ENCODE results near the gene DHRS9.

Gene DHRS9

DNA sequence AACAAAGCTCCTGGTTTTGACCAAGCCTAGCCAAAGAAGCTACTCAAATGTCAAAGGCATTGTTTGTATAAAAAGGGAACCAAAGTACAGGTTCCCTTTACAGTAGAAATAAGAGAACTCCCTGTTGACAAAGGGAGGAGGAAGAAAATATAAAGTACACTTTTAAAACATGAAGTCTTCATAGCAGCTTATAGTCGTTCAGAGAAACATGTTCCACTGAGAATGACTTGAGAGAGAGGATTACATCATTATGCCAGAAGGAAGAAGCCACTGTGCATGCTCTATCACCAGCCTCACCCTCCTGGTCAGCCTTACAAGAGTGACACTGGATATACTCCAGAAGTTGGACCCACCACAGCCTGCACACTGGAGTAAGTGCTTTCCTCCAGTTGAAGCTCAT, 2.5 kb upstream of the DHRS9 start:
- no peak for DNase-seq

DNA sequence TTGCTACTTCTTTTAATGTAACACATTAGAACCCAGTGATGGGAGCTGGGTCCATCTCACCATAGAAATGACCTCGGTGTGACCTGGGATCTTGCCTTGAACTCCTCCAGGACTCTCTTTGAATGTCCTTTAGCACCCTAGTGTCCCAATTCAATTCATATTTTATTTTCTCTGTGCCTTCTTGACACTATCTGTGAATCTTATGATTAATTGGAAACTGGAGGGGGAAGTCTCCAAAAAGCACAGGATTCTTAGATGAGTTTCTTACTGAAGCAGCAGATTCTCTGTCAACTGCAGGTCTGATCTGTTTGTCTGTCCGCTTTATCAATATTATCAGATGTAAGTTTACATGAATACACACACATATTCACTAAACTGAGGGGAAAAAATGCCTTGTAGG, 470 bp downstream of the DHRS9 start:
- no peak for DNase-seq

DNA sequence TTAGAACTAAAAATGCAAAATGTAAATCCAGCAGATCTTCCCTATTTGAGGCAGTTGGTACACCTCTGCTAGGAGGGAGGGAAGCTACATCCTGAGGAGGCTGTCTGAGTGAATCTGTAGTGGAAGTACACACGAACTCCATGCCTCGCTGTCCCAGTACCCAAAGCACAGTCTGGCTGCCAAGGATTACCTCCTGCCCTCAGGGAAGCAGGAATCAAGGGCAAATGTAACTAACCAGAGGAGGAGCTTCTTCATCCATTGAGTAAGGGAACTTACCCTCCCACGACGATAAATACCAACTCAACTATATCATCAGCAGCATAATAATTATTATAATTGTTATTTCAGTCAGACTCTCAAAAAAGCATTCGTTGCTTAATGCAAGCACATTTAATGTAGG, 2.1 kb downstream of the DHRS9 start:
- DNase-seq = no peak

DNA sequence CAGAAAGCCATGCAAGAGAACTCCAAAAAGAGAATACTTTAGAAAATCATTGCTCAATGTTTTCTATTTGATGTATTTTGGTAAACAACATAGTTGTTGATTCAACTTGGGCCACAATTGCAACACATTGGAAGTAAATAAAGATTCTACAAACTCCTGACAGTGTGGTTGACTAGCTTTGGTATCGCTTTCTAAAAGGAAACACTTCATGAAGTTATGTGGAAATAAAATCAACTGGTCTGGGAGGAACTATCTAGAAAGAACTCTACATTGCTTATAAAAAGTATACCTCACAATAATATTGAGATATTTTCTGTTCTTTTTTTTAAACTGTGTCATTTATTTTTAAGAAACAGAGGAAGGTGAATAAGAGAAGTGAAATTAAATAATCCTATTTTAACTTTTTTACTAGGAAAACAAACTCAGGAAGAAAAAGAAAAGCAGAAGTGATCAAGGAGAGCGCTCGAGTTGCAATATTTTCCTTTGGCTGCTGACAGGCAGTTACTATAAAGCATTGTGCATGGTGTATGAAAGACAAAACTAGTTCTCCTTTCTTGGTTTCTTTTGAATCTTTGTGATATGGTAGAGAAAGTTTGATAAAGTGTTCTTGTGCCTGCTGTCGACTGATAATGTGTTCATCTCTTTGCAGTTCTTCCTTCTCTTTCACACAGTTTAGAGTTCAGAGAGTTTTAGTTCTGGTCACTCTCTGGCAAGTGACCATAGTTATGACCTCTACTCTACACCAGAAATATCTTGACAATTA, 3.0 kb downstream of the DHRS9 start:
- DNase-seq = peak; percentile 6

DNA sequence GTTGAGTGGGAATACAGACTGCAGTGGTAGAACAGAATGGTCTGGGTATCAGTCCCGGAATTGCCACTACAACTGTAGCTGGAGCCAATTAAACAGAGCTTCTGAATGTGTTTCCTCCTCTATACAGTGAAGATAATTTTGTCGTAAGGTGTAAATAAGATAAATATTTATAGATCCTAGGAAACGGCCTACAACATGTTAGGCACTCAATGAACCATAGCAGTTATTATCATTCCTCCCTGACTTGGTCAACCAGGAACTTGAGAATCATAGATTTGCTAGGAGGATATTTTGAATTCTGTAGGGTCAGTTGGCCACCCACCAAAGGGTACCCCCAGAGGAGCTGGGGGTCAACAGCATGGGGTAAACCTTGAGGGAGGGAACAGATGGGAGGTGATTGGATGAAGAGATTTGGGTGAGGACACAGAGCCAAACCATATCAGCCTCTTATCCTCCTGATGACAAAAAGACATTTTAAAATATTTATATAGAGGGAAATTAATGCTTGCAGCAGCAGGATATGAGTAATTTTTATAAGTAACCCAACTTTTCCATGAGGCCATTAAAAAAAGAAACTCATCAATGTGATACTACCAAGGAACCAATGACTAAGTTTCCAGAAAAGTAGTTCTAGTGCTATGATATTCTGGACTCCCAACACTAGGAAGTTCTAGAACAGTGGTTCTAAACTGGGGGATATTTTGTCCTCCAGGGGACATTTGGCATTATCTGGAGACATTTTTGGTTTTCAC, 4.0 kb downstream of the DHRS9 start:
- DNase-seq = no peak

DNA sequence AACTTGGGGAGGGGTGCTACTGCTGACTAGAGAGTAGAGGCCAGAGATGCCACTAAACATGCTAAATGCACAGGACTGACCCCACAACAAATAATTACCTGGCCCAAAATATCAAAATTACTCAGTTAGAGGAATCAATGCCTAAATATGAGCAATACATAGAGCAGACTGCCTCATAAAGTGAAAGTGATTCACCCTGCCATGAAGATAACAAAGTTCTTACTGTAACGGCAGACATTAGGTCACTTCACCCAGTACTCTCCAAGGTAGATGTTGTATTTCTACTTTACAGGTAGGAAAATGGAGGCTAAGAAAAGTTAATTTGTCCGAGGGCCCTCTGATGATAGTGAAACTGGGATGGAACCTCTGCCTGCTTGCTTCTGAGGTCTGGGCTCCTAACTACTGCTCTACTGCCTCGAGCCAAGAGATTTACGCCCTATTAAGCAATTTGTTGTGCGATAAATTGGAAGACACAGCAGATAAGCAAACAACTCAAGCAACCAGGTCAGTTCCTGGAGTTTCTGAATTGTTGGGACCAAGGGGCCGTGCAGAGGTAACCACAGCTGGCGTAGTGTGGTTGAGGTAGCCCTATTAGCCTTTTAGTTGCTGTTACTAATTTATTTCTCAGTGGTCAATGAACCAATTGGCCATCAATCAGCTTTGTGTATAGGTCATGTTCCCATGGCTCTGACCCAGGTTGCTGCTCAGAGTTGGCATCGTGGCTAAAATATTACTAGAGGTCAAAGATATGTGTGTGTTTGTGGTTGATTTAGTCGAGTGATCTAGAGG, 4.8 kb downstream of the DHRS9 start:
- DNase-seq = no peak

DNA sequence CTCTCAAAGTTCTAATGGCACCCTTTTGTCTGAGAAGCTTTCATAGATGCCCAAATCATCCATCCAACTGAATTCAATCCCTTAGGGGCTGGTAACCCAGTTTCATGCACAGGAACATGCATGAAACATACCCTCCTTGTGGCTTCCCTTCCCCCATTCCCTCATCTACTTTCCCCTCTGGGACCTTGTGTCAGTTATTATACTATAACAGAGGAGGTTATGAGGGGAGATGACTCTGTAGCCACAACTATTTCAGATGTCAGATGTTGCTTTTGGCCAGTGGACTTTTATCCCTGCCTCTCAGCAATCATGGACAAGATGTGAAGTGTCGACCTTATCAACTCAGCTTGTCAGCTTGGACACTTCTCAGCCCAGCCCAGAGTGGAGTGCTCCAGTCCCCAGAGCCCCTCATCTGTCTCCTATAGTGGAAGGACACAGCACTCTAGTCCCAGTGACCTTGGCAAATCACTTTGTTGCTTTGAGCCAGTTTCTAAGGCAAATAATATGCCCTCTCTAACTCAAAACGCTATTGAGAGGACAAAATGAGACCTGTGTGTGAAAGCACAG, 8.4 kb downstream of the DHRS9 start:
- DNase-seq = no peak

DNA sequence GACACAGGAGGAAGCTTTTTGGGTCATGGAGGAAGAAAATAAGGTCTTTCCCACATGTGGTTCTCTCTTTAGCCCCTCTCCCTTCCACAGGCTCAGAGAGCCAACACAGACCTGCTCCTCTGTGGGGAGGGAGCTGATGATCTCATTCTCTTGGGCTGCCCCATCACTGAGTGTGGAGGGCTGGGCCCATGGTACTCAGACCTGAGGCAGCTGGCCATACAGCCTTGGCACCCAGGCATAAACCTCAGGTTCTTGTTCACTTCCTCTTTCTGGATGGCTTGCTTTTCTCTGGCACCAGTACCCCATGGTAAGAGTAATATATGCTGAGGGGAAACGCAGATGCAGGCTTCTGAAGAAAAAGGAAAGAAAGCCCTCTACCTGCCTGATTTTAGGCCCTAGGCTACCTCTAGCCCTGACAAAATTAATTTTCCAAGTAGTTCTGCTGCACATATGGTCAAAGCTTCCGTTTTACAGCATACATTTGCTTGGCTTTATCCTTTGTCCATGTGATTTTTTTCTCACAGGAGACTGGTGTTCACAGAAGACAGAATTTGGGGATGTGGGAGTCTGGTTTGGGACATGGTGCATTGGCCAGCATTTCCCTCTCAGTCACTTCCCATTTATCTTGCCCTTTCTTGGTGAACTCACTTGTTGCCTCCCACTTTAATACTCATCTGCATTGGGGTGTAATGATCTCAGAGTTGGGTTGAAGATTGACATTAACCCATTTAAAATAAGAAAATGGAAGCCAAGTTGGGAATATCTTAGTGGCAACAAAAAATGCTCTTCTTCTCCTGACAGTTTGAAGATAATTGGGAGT, 11.1 kb downstream of the DHRS9 start:
- DNase-seq = no peak

DNA sequence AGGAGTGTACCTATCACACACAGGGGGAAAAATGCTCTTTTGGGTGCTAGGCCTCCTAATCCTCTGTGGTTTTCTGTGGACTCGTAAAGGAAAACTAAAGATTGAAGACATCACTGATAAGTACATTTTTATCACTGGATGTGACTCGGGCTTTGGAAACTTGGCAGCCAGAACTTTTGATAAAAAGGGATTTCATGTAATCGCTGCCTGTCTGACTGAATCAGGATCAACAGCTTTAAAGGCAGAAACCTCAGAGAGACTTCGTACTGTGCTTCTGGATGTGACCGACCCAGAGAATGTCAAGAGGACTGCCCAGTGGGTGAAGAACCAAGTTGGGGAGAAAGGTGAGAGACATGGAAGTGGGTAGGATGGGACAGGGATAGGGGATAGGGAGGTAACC, 12.2 kb downstream of the DHRS9 start:
- DNase-seq = no peak

DNA sequence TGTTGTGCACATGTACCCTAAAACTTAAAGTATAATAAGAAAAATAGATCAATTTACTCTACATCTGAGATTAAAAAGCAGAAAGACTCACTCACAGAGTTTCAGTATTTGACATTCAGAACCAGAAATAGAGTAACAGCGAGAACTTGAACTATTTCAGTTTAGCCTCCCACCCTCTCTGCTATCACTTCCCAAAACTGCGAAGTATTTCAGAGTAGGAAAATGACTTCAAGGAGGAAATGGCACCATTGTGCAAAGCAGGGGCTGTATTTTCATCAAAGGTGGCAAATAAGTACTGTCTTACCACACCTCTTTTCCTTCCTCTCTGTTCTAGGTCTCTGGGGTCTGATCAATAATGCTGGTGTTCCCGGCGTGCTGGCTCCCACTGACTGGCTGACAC, 13.6 kb downstream of the DHRS9 start:
- DNase-seq = no peak

DNA sequence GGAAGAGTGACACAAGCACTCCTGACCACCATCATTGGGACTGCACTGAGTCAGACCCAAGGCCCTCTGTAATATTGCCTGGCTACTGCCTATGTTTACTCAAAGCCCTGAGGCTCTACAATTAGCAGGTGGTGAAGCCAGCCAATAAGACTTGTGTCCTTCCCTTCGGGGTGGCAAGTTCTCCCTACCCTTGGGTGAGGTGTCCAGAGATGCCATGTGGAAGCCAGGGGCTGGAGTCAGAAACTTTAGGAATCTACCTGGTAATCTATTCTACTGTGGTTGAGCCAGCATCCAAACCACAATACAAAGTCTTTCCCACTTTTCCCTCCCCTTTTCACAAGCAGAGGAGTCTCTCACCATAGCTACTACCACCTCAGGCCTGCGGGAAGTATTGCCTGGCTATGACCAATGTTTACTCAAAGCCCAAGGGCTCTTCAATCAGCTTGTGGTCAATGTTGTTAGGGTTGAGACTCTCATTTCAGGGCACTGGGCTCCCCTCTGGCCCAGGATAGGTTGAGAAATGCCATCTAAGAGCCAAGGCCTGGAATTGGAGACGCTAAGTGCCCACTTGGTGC, 17.6 kb downstream of the DHRS9 start:
- DNase-seq = no peak

DNA sequence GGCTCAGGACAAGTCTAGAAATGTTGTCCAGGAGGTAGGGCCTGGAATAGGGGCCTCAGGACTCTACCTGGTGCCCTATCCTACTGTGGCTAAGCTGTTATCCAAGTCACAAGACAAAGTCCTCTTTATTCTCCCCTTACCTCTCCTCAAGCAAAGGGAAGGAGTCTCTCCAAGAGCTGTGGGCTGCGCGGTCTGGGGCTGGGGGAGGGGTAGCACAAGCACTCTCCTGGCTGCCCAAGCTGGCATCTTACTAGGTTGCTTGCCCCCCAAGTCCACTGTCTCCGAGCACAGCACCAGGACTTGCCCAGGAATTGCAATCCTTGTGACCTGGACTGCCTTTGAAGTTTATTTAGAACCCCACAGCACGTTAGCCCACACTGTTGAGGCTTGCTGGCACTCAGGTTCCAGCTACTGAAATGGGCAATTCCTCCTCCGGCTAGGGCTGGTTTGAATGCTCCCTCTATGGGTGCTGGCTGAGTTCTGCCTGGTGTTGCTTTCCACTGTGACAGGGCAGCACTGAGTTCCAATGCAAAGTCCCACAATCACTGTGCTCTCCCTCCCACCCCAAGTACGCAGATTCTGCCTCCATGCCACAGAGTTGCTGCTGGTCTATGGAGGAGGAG, 18.5 kb downstream of the DHRS9 start:
- no peak for DNase-seq

DNA sequence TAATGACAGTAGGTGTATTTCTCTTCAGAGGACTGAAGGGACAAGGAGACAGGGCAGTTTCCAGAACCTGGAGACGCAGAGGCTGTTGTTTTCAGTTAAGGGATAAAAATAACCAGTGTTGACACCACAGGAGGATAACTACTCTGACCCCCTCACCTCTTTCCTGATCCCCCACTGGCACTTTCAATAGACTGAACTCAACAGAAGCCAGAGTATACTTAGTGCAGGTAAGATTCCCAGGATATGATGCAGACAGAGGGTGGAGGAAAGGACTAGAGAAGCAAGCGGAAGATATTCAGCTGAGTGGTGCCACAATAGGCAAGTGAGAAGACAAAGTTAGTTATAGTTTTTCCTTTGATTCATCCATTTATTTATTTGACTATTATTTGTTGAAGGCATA, 19.8 kb downstream of the DHRS9 start:
- no peak for DNase-seq

DNA sequence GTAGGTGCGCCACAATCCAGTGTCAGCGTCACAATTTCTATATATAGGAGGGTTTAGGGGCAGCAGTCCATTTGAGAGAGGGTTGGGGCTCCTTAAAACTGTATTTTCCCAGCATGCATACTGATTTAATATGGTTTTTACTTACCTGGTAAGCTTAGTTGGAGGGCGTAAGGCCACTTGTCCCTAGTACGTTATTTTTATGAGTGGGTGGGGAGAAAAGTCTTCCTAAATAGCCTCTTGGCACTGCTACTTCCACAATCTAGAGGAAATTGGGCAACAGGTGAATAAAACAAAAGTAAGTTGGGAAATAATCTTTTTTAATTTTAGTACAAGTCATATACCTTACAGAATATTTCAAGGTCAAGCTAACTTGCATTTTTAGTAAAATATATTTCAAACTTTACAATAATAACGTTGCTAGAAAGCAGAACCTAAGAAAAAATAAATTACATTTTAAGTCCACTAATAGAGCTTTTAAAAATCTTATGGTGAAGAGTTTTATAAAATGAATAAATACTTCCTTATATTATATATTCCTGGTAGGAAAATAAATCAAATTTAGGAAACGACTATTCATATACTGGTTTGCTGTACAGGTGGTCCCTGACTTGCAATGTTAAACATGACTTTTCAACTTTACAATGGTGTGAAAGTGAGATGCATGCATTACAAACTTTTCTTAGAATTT, 20.9 kb downstream of the DHRS9 start:
- no peak for DNase-seq

DNA sequence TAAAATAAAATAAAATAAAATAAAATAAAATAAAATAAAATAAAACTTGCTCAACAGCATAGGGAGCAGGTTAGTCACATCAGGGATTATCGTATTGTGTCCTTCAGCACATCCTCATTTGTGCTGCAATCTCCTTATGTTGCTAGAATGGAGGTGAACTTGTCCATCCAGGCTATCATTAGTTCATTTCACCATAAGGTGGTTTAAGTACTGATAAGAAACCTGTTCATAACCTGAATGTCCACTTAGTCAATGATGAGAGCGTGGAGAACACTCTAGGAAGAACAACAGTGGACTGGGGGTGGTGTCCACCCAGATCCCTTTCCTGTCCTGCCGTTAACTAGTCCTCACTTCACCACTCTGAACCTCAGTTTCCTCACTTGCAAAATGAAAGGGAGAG, 21.9 kb downstream of the DHRS9 start:
- DNase-seq = no peak

DNA sequence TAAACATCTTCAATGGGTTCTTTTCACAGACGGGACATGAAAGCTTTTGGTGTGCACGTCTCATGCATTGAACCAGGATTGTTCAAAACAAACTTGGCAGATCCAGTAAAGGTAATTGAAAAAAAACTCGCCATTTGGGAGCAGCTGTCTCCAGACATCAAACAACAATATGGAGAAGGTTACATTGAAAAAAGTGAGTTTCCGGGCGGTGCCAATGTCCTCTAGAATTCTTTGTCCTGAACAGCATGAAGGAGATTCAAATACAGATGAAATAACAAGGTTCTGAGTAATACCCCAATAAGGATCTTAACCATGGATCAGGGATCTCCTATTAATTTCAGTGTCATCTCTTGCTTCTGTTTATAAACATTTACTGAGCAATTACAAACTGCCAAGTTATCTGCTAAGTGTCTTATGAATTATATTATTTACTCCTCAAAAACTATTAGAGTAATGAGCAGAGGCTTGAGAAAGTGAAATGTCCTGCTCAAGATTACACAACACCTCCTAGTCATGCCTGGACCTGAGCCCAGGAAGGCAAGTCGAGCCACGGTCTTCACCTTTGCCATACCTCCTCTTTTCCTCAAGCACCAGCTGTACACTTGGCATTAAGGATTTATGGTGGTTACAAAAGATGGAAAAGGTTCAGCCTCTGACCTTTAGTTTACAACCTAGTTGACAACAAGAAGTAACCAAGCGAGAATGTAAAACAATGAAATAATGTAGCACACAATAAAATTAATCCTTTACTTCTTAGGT, 22.6 kb downstream of the DHRS9 start:
- no peak for DNase-seq

DNA sequence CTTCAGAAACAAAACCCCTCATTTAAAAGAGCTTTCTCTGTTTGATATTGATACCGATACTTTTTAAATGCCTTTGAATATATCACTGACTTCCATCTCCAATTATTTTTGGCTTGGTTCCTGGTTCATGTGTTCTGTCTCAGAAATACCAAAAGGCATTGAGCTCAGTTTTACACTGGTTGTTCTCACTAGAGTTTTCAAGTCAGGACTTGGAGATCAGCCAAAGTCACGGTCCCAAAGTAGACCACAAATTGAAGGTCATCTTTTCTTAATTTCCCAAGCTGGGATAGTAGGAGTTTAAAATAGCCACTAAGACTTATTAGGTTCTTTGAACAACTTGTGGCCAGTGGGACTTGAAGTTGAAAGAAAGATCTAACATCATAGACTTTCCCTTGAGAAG, 24.2 kb downstream of the DHRS9 start:
- DNase-seq = no peak

DNA sequence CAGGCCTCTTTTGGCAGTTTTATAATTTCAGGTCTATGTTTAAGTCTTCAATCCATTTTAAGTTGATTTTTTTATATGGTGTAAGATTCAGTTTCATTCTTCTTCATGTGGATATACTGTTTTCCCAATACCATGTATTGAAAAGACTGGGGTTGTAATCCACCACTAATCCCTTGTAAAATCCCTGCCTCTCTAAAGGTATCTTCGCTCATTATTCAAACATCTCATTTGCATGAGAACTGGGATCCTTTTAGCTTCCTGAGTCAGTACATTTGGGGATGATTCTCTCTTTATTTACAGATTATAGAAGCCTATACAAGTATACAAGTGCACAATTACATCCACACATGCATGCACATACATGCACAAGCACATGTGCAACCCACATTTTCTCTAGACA, 25.3 kb downstream of the DHRS9 start:
- no peak for DNase-seq

DNA sequence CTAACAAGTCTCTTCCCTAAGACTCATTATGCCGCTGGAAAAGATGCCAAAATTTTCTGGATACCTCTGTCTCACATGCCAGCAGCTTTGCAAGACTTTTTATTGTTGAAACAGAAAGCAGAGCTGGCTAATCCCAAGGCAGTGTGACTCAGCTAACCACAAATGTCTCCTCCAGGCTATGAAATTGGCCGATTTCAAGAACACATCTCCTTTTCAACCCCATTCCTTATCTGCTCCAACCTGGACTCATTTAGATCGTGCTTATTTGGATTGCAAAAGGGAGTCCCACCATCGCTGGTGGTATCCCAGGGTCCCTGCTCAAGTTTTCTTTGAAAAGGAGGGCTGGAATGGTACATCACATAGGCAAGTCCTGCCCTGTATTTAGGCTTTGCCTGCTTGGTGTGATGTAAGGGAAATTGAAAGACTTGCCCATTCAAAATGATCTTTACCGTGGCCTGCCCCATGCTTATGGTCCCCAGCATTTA, 26.3 kb downstream of the DHRS9 start:
- DNase-seq = no peak

DNA sequence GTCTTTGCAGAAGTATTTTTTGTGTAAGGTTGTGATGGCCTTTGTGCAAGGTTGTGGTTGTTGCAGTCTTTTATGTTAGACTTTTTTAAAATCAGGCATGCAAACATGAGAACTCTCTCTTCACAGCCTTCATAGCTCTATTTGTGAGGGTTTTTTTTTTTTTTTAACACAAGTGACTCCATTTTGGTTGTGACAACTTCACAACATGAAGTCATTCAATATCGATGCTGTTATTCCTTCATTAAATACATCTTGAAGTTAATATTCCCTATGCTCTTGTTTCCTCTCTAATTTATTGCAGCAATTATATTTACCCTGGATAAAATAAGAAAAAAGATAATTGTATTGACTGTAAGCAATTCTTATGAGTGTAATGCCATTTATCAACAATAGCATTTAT, 35.5 kb downstream of the DHRS9 start:
- DNase-seq = no peak
